Frontal cortex (tissue), 4 donors: ENCODE measurements around the gene CLEC16A. TPM values are rescaled to one million over a fixed set of nuclear protein-coding genes. Genes with fewer than 3 reads are reported as not detected.
"Not testable (repeated sequence)": the region's sequence is repeated elsewhere in the genome, so short reads cannot be mapped to it uniquely, and the experiment has no call there.

Source experiments
- DNase-seq, 2 donors: peaks; one replicate each; pipeline ENCODE4 v3.0.0; 2012; ENCODE audit warnings: low spot score in 2 of 2
- FAIRE-seq: peaks from 2 replicates; lab custom pipeline; 2012; peaks lifted over from hg19 to GRCh38; lab: Jason Lieb, UNC
- total RNA-seq: library from RNA; depleted of rRNA; stranded (reverse); fragments of >200 nt; gene quantifications from one replicate; pipeline ENCODE4 v1.2.3, GENCODE V29; 2014
- donor health status: control.
- donor health status: control.
- donor health status: control.

Gene CLEC16A
- total RNA-seq, 1 donor from 2014 or later: 31.4 TPM

- no peak for FAIRE-seq
- no peak for DNase-seq
Observed at GRCh38 chr16:11101695-11102522, 157.5 kb downstream of the CLEC16A start.

DNA sequence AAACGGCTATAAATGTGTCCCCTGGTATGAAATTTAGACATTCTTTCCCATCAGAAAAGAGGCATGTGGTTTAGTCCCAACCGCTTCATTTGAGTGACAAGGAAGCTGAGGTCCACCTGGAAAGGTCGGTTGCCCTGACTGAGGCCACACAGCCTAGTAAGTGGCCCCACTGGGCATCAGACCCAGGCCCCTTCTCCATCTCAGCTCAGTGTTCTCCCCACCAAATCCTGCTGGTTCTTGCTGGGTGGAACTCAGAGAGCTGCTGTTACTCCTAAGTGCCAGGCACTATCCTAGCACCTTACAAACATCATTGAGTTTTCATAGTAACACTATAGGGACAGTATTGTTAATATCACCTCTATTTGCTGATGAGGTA lies 158.1 kb downstream of the CLEC16A start:
- no peak for DNase-seq
- FAIRE-seq: no peak

GRCh38 chr16:11103301-11103700 lies 158.9 kb downstream of the CLEC16A start:
- not testable (repeated sequence) for FAIRE-seq, DNase-seq

- FAIRE-seq: no peak
Observed at GRCh38 chr16:11104168-11105037, 160.0 kb downstream of the CLEC16A start.

DNA sequence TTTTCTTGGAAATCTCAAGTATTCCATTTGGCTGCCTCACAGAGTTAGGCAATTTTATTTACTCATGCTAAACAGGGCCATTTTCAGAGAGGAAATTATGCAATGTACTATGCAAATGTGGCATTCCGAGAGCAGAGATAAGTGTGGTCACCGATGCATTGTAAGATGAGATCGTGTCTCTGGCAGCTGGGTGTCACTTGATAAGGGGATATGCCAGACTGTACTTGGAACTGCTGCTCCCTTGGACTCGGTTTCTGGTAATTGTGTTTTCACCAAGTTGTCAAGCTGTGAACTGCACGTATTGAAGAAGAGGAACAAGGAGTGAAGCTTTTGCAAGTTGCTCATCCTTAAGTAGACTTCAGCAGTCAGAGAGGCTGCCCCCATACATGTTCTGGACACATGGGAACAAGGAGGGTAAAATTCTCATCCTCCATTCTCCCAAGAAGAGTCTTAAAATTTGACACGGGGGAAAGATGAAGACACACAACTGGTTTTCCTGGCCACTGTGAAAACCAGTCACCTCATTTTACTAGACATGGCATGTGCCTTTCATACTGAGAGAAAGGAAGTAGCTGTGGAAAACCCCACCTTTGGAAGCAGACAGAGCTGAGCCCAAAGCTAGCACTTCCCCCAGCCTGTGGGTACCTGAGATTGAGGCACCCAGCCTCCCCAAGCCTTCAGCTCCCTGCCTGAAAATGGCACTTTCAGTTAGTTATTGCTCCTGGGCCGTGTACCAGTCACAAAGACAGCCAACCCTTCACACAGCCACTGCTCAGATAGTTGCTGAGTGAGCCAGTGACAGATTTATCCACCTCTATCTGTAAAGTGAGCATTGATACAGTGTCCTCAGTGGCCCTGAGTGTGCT lies 160.9 kb downstream of the CLEC16A start:
- DNase-seq (peak in 1 of 2 donors; percentile 30), FAIRE-seq (no peak)

More at GRCh38 chr16:11104168-11105037, 160.0 kb downstream of the CLEC16A start:
- no peak for DNase-seq

DNA sequence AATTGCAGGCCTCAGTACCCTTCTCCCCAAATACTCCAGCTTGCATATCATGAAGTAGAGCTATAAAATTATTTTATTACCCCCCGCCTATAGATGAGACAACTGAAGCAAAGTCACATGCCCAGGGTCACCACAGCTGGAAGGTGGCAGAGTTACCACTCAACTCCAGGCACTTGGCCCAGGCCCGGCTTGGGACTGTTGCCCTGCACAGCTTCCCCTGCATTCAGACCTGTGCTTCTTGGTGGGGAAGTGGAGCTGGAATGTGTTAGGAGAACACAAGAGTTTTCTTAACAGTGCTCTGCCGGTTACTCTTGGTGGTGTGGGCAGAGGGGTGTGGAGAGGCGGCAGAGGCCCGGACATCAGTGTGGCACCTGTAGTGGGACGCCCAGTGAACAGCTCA lies 162.4 kb downstream of the CLEC16A start:
- FAIRE-seq (no peak), DNase-seq (no peak)

- DNase-seq (no peak), FAIRE-seq (no peak)
Observed at GRCh38 chr16:11107780-11108465, 163.6 kb downstream of the CLEC16A start.

- DNase-seq: no peak
Observed at GRCh38 chr16:11108466-11108805, 164.1 kb downstream of the CLEC16A start.

DNA sequence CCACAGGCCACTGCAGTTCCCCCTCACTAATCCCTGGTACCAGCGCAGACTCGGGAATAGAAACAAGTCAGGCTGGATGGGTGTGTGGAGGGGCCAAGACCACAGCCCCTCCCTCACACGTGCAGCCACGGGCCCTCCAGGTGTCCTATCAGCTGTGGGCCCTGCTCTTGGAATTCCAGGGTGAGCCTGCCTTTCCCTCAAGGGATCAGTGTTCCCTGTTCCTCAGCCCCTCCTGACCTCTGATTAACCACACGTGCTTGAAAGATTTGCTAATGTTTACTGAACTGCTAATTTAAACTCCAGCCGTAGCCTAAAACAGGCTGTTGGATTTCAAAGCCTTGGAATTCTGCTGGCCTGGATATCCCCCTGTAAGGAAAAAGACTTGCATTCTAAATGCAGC lies 165.2 kb downstream of the CLEC16A start:
- no peak for FAIRE-seq
- DNase-seq: no peak

More at GRCh38 chr16:11108466-11108805, 164.1 kb downstream of the CLEC16A start:
- FAIRE-seq: no peak

DNA sequence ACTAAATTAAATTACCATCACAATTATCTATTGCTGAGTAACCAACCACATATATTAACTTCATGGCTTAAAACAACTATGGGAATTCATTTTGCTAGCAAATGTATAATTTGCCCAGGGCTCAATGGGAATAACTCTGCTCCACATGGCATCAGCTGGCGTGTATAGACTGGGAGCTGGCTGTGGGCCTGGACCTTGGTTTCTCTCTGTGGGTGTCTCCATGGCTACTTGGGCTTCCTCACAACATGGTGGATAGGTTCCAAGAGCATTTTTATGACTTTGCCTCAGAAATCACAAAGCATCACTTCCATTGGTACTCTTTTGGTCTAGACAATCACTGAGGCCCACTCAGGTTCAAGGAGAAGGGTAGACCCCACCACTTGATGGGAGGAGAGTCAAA lies 166.8 kb downstream of the CLEC16A start:
- no peak for DNase-seq
- FAIRE-seq: no peak

DNA sequence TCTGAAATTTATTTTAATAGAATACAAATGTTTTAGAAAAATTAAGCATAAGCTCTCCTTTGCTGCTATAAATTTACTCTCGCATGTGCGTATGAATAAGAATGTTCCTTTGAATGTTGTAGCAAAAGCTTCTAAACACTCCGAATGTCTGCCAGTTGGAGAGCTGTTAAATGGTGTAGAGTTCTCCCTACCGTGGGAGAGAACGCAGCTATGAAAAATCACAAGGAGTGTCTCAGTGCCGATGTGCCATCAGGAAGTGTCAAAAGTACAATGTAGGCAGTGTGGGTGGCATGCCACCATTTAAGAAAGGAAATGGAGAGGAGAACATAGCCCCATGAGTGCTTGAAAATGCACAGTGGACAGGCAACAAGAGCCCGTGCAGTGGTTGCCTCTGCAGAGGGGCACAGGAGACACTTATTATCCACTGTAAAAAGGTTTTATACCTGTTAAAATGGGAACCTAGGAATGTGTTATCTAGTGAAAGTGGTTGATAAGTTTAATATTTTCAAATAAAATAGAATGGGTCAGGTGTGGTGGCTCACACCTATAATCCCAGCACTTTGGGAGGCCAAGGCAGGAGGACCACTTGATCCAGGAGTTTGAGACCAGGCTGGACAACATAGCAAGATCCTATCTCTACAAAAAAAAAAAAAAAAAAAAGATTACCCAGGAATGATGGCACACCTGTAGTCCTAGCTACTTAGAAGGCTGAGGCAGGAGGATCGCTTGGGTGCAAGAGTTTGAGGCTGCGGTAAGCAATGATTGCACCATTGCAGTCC lies 167.7 kb downstream of the CLEC16A start:
- FAIRE-seq: no peak
- no peak for DNase-seq

GRCh38 chr16:11112723-11113348 lies 168.5 kb downstream of the CLEC16A start:
- DNase-seq (no peak), FAIRE-seq (no peak)

DNA sequence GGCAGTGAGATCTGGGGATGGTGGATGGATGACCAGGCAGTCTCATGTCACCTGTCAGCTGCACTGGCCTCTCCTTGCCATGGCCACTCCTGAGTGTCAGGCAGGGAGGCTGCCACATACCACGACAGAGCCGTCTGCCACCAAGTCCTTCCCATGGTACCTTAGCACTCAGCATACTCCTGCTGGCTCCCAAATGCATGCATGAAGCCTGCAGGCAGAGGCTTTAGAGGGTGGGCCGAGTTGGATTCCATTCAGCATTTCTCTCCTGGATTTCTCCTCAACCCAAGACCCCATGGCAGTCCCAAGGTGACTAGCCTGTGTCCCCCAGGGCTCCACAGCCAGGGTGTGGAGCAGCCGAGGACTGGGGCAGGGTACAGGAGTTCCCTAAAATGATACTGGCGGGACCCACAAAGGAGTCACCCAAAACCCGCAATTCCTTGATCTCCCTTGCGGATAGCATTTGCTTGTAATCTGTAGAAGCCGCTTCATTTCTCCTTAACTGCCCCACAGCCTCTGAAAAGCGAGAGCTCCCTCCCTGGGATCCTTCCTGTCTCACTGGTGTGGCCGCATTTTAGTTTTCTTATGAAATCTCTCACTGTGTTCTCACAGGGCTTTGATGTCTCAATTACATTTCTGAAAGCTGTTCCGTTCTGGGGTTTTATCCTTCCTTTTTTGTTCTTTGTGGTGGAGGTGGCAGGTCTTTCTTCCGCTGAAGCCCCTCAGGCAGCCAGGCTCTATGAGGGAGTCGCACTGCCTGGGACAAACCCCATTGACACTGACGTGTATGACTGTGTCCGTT lies 170.2 kb downstream of the CLEC16A start:
- DNase-seq (no peak), FAIRE-seq (no peak)

DNA sequence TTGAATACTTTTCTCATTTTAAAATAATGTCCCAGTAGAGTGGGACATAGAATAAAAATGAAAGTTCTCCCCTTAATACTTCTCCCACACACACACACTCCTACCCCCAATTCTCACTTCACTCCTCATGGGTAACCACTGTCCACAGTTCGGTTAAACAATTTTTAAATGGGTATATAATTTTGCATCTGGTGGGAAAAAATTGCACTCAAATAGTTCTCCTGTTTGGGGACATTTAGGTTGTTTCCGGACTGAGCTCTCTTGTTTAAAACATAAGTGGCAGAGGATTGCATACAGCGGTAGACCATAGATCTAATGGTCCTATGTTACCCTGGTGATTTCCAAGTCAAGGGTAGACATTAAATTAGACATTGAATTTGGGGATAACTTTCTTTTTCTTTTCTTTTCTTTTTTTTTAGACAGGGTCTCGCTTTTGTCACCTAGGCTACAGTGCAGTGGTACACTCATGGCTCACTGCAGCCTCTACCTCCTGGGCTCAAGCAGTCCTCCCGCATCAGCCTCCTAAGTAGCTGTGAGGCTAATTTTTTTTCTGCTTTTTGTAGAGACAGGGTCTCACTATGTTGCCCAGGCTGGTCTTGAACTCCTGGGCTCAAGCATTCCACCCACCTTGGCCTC lies 173.3 kb downstream of the CLEC16A start:
- DNase-seq (no peak), FAIRE-seq (no peak)

DNA sequence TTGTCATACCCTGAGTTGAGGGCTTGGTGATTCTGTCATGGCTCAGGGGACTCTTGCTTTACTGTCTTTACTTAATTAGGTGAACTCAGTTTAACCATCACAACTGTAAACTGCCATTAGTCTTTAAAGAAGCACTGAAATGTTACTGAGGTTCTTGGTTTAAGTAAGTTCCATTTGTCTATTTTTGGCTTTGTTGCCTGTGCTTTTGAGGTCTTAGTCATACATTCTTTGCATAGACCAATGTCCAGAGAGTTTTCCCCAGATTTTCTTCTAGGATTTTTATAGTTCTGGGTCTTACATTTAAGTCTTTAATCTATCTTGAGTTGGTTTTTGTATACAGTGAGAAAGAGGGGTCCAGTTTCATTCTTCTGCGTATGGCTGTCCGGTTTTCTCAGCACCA lies 174.1 kb downstream of the CLEC16A start:
- DNase-seq (no peak), FAIRE-seq (no peak)

- DNase-seq (no peak), FAIRE-seq (no peak)
Observed at GRCh38 chr16:11121083-11121608, 176.8 kb downstream of the CLEC16A start.
